22Rv1 (cell line): ENCODE results near the gene TIGD7.

ENCODE experiments used
- ZFX ChIP-seq: fragments of 450-650 bp; IDR thresholded peaks from 2 replicates; pipeline ENCODE4 v1.6.1; 2017; ENCODE audit warnings: antibody characterized with exemption, borderline replicate concordance
- TF ChIP-seq, protein P1 (sequence below): fragments of 450-650 bp; IDR thresholded peaks from 2 replicates; pipeline ENCODE4 v1.5.1; 2017; ENCODE audit warnings: mild to moderate bottlenecking

GRCh38 chr16:3282730-3283542 is 22.3 kb downstream of the TIGD7 start, which contains the start of gene ZNF263:
- TF ChIP-seq, protein P1, sequence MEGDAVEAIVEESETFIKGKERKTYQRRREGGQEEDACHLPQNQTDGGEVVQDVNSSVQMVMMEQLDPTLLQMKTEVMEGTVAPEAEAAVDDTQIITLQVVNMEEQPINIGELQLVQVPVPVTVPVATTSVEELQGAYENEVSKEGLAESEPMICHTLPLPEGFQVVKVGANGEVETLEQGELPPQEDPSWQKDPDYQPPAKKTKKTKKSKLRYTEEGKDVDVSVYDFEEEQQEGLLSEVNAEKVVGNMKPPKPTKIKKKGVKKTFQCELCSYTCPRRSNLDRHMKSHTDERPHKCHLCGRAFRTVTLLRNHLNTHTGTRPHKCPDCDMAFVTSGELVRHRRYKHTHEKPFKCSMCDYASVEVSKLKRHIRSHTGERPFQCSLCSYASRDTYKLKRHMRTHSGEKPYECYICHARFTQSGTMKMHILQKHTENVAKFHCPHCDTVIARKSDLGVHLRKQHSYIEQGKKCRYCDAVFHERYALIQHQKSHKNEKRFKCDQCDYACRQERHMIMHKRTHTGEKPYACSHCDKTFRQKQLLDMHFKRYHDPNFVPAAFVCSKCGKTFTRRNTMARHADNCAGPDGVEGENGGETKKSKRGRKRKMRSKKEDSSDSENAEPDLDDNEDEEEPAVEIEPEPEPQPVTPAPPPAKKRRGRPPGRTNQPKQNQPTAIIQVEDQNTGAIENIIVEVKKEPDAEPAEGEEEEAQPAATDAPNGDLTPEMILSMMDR: no peak
- TF ChIP-seq ZFX: no peak
